ENCODE results near the gene LRPAP1.
"Not testable (repeated sequence)": the region's sequence is repeated elsewhere in the genome, so short reads cannot be mapped to it uniquely, and the experiment has no call there.

Gene LRPAP1

DNA sequence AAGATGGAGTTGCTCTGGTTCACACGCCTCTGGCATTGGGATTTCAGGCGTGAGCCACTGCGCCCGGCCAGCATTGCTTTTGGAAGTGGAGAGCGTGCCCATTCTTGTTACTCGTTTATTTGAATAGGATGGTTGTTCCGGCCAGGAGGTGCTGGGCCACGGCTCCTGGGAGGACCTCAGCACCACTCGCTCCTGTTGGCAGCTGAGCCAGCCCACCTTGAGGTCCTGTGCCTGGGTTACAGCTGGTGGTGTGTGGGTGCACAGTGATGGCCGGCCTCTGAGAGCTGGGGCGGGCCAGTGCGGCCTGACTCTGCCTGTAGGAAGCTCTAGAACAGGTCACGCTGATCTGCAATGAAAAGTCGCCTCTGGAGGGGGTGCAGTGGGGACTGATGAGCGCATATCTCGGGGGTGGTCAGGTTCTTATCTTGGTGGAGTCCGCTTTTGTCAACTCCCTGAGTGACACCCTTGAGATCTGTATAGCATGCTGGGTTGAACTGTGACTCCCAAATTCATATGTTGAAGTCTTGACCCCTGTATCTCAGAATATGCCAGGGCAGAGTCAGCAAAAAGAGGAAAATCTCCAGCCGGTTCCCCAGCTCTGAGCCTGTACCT lies 23.3 kb upstream of the LRPAP1 start:
- H3K4me3 ChIP-seq (ENCODE audit: low read depth, low read length); H3K4me1 ChIP-seq; H3K9me3 ChIP-seq (ENCODE audit: control insufficient read depth, low read length); H3K4me2 ChIP-seq (ENCODE audit: low read length); H3K36me3 ChIP-seq (ENCODE audit: control insufficient read depth, insufficient read depth, low read length); H3K27ac ChIP-seq; H3K9ac ChIP-seq; H2AFZ ChIP-seq; H3K79me2 ChIP-seq; H3K27me3 ChIP-seq (ENCODE audit: control insufficient read depth, insufficient read depth, low read length): not testable (repeated sequence)

DNA sequence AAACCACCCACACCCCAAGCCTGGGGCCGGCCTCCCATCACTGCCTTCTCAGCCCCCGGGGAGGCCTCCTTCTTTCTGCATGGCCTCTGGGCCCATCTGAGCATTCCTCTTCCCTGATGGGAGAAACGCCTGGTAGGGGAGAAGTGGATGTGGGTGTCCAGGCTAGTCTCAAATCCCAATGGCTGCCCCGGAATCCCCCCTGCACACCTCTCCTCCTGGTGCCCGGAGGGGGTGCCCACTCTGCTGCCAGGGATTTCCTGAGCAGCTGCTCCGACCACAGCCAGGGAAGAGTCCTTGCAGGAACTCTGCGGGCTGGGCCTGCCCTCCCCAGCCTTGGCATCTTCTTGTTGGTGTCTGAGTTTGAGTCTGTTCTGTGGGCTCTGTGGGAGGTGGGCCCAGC lies 19.1 kb upstream of the LRPAP1 start:
- not testable (repeated sequence) for H3K27ac ChIP-seq; H3K4me1 ChIP-seq; H3K36me3 ChIP-seq (ENCODE audit: control insufficient read depth, insufficient read depth, low read length)

DNA sequence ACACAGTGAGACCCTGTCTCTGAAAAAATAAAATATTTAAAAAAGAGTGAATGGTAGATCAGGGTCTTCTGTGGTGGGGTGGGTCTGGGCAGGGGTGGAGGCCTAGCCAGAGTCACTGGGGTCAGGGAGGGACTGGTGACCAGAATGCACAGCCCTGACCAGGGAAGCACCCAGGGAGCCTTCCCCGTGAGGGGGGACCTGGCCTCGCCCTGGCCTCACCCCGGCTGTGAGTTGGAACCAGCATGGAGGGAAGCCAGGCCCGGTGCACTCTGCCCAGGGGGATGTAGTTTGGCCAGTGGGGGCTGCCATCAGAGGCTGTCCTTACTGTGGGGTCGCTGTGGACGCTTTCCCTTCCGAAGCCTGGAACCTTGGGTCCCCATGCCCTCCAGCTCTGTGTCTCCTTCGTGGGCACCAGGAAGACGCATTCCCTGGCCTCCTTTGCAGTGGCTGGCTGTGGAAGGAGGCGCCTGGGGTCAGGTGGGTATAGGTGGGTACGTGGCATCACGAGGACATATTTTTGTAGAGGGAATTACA lies 18.6 kb upstream of the LRPAP1 start:
- not testable (repeated sequence) for H3K79me2 ChIP-seq; H3K27ac ChIP-seq; H3K36me3 ChIP-seq (ENCODE audit: control insufficient read depth, insufficient read depth, low read length); H3K4me1 ChIP-seq; H3K9me3 ChIP-seq (ENCODE audit: control insufficient read depth, low read length); H2AFZ ChIP-seq; H3K27me3 ChIP-seq (ENCODE audit: control insufficient read depth, insufficient read depth, low read length); H3K4me2 ChIP-seq (ENCODE audit: low read length); H3K9ac ChIP-seq; H3K4me3 ChIP-seq (ENCODE audit: low read depth, low read length)

More for the DNA sequence above, 19.1 kb upstream of the LRPAP1 start:
- not testable (repeated sequence) for H3K4me2 ChIP-seq (ENCODE audit: low read length); H3K27me3 ChIP-seq (ENCODE audit: control insufficient read depth, insufficient read depth, low read length); H3K9ac ChIP-seq; H3K9me3 ChIP-seq (ENCODE audit: control insufficient read depth, low read length); H2AFZ ChIP-seq; H3K4me3 ChIP-seq (ENCODE audit: low read depth, low read length); H3K79me2 ChIP-seq

DNA sequence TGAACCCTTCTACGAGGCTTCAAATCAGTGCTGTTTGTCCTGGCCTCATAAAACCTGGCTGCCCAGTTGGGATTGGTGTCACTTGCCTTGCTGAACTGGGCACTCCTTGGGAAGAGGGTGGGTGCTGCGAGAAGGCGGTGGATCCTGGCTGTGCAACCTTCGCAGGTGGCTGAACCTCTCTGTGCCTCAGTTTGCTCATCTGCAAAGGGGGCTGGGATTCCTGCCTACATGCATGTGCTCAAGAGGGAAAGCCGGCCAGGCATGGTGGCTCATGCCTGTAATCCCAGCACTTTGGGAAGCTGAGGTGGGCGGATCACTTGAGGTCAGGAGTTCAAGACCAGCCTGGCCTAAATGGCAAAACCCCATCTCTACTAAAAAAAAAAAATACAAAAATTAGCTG lies 17.8 kb upstream of the LRPAP1 start:
- H3K4me1 ChIP-seq; H3K9ac ChIP-seq; H3K79me2 ChIP-seq; H3K27ac ChIP-seq; H3K4me2 ChIP-seq (ENCODE audit: low read length); H2AFZ ChIP-seq; H3K36me3 ChIP-seq (ENCODE audit: control insufficient read depth, insufficient read depth, low read length); H3K9me3 ChIP-seq (ENCODE audit: control insufficient read depth, low read length); H3K27me3 ChIP-seq (ENCODE audit: control insufficient read depth, insufficient read depth, low read length); H3K4me3 ChIP-seq (ENCODE audit: low read depth, low read length): not testable (repeated sequence)

DNA sequence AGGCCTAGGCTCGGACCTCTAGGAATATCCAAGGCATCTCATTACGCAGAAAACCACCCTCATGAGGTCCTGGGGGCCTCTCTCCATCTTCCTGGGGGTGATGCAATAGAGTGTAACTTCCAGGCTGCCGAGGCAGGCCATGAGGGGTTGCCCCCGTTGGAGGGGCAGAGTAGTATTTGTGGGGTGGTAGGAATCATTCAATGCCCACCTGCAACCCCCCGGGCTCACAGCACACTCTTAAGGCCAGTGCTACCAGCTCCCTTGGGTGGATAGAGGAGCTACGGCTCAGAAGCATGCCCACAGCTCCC lies 17.4 kb upstream of the LRPAP1 start:
- H3K27ac ChIP-seq; H3K4me1 ChIP-seq; H3K9me3 ChIP-seq (ENCODE audit: control insufficient read depth, low read length): not testable (repeated sequence)

DNA sequence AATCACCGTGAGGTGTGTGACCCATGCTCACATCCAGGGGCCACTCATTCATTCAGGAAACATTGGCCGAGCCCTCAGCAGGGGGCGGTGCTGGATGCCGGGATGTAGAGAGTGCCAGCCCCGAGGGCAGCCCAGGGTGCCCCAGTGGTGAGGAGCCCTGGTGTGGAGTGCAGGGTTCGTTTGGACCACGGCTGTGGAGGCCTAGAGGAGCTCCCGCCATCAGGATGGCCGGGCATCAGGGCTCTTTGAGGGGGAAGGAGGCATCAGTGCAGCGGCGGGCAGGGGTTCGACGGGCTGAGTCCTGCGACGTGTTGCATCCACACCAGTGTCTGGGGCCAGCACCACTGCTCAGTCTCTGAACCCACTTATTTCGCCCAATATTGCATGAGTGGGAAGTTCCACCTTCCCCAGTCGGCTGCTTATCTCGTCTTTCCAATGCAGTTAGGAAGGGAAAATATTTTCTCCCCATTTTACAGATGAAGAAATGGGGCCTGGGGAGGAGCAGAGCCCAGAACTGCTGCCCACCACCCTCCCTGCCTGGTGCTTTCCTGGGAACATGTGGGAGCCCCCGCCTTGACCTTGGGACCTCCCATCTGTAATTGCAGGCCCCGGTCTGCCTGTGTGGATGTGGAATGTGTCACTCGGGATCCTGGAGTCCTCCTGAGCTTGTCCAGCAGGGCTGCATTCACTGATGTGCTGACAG lies 16.9 kb upstream of the LRPAP1 start:
- not testable (repeated sequence) for H2AFZ ChIP-seq; H3K79me2 ChIP-seq; H3K27me3 ChIP-seq (ENCODE audit: control insufficient read depth, insufficient read depth, low read length); H3K4me3 ChIP-seq (ENCODE audit: low read depth, low read length); H3K27ac ChIP-seq; H3K9ac ChIP-seq; H3K36me3 ChIP-seq (ENCODE audit: control insufficient read depth, insufficient read depth, low read length); H3K4me2 ChIP-seq (ENCODE audit: low read length); H3K9me3 ChIP-seq (ENCODE audit: control insufficient read depth, low read length); H3K4me1 ChIP-seq

More for the DNA sequence above, 17.4 kb upstream of the LRPAP1 start:
- not testable (repeated sequence) for H3K36me3 ChIP-seq (ENCODE audit: control insufficient read depth, insufficient read depth, low read length); H3K27me3 ChIP-seq (ENCODE audit: control insufficient read depth, insufficient read depth, low read length); H3K79me2 ChIP-seq; H3K9ac ChIP-seq; H3K4me2 ChIP-seq (ENCODE audit: low read length); H2AFZ ChIP-seq; H3K4me3 ChIP-seq (ENCODE audit: low read depth, low read length)

DNA sequence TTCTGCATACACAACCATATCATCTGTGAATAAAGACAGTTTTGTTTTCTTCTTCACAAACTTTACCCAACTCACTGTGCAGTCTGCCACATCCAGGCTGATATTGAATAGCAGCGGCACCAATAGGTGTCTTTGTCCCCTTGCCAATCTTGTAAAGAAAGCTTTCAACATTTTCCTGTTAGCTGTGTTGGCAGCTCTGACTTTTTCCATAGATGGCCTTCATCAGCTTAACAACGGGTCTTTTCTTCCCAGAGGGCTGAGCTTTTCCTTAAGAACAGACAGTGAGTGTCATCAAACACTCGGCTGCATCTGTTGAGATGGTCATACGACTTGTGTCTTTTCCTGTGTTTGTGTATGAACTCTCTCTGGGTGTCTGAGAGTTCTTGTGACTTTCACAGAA lies 14.5 kb upstream of the LRPAP1 start:
- not testable (repeated sequence) for H3K4me3 ChIP-seq (ENCODE audit: low read depth, low read length); H2AFZ ChIP-seq; H3K79me2 ChIP-seq; H3K27me3 ChIP-seq (ENCODE audit: control insufficient read depth, insufficient read depth, low read length); H3K27ac ChIP-seq; H3K4me1 ChIP-seq; H3K36me3 ChIP-seq (ENCODE audit: control insufficient read depth, insufficient read depth, low read length); H3K9ac ChIP-seq; H3K9me3 ChIP-seq (ENCODE audit: control insufficient read depth, low read length); H3K4me2 ChIP-seq (ENCODE audit: low read length)

DNA sequence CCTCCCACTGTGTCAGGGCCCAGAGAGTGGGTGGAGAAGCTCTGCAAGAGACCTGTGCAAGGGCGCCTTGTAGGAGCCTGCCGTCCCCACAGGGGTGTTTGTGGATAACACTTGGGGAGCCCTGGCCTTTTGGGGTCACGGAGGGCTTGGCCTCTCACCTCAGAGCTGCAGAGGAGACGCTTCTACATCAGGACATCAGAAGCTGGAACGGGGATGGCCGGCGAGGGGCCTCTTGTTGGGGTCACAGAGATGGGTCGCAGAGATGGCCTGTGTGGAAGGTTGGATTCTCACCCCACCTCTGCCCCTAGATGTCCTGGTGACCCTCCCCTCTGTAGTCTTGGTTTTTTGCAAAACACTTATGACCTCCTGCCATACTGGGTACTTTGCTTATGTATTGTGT lies 13.1 kb upstream of the LRPAP1 start:
- H2AFZ ChIP-seq; H3K9ac ChIP-seq; H3K36me3 ChIP-seq (ENCODE audit: control insufficient read depth, insufficient read depth, low read length); H3K27me3 ChIP-seq (ENCODE audit: control insufficient read depth, insufficient read depth, low read length); H3K79me2 ChIP-seq; H3K4me2 ChIP-seq (ENCODE audit: low read length); H3K4me1 ChIP-seq; H3K9me3 ChIP-seq (ENCODE audit: control insufficient read depth, low read length); H3K4me3 ChIP-seq (ENCODE audit: low read depth, low read length); H3K27ac ChIP-seq: not testable (repeated sequence)

DNA sequence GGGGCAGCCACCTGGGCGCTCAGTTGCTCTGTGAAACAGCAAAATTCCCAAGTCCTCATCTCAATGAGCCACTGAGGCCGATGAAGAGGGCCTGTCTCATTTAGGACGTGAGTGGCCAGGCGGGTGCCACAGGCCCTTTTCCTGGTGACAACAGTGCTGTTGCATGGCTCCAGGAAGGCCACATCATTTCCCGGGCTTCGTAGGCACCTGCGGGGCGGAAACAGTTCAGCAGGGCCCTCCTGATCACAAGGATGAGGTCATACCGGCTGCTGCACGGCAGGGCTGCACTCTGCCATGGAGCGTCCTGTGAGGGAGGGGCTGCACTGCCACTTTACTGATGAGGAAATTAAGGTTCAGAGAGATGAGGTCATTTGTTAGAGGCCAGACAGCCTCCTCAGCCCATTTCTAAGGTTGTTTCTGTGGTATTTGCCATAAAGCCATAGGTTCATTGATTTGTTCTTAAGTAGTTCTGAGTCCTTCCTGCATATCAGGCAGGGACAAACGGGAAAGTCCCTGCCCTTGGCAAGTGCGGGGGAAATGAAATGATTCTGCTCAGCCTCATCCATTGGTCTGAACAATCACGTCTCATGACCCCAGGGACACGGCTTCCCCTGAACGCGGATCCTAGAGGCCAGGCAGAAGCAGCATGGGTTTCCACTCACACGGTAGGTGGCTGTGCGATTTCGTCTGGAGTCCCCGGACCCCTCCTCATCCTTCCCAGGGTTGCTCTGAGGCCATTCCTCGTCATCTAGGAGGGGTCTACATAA lies 12.2 kb upstream of the LRPAP1 start:
- H3K4me3 ChIP-seq (ENCODE audit: low read depth, low read length); H3K27ac ChIP-seq; H3K79me2 ChIP-seq; H2AFZ ChIP-seq; H3K9ac ChIP-seq; H3K4me1 ChIP-seq; H3K27me3 ChIP-seq (ENCODE audit: control insufficient read depth, insufficient read depth, low read length); H3K36me3 ChIP-seq (ENCODE audit: control insufficient read depth, insufficient read depth, low read length); H3K9me3 ChIP-seq (ENCODE audit: control insufficient read depth, low read length); H3K4me2 ChIP-seq (ENCODE audit: low read length): not testable (repeated sequence)

DNA sequence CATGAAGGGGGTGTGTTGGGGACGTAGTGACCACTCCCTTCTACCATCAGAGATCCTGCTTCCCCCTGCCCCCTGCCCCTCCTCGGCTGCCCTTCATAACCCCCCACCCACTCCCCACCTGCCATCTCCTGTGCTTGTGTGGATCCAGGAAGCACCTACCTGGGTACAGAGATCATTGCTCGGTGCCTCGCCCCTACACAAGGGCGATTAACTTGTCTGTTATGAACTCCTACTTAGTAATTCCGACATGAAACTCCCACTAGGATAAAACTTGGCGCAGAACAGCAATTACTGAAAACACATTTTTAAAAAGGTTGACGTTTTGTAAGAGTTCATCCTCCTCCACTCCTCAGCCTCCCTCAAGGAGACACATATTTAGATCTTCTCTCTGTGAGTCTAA lies 11.2 kb upstream of the LRPAP1 start:
- not testable (repeated sequence) for H3K4me3 ChIP-seq (ENCODE audit: low read depth, low read length); H3K79me2 ChIP-seq; H3K9ac ChIP-seq; H3K4me2 ChIP-seq (ENCODE audit: low read length); H2AFZ ChIP-seq; H3K27me3 ChIP-seq (ENCODE audit: control insufficient read depth, insufficient read depth, low read length); H3K4me1 ChIP-seq; H3K9me3 ChIP-seq (ENCODE audit: control insufficient read depth, low read length); H3K36me3 ChIP-seq (ENCODE audit: control insufficient read depth, insufficient read depth, low read length); H3K27ac ChIP-seq

DNA sequence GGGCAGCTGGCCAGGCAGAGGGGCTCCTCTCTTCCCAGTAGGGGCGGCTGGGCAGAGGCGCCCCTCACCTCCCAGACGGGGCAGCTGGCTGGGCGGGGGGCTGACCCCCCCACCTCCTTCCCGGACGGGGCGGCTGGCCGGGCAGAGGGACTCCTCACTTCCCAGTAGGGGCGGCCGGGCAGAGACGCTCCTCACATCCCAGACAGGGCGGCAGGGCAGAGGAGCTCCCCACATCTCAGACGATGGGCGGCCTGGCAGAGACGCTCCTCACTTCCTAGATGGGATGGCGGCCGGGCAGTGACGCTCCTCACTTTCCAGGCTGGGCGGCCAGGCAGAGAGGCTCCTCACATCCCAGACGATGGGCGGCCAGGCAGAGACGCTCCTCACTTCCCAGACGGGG lies 6.7 kb upstream of the LRPAP1 start:
- H3K4me2 ChIP-seq (ENCODE audit: low read length); H3K4me3 ChIP-seq (ENCODE audit: low read depth, low read length); H3K4me1 ChIP-seq; H3K27ac ChIP-seq; H3K36me3 ChIP-seq (ENCODE audit: control insufficient read depth, insufficient read depth, low read length); H3K9ac ChIP-seq; H3K27me3 ChIP-seq (ENCODE audit: control insufficient read depth, insufficient read depth, low read length); H3K79me2 ChIP-seq; H3K9me3 ChIP-seq (ENCODE audit: control insufficient read depth, low read length); H2AFZ ChIP-seq: not testable (repeated sequence)

Measured in parathyroid adenoma (tissue), 2 donors.